Esophagus muscularis mucosa (tissue), 4 donors: Measurements from ENCODE around the gene PCDH18. TPM values are rescaled to one million over a fixed set of nuclear protein-coding genes. Genes with fewer than 3 reads are reported as not detected.

Experiments
- DNase-seq: peaks from one replicate; pipeline ENCODE4 v3.0.0-alpha.2; 2017; ENCODE audit errors: extremely low spot score
- H3K27ac ChIP-seq, 4 donors: fragments of 200-600 bp; sonication (generic); replicated peaks in 1 of 4; 1 replicate in 3 of 4; 2 replicates in 1 of 4; pipeline ENCODE4 v1.5.1; 2016 to 2019; ENCODE audit warnings: mild to moderate bottlenecking in 1 of 4
- H3K27me3 ChIP-seq, 4 donors: fragments of 200-600 bp; sonication (generic); one replicate each; pipeline versions ENCODE4 v1.5.1 to v1.6.0; 2016 to 2019
- H3K36me3 ChIP-seq, 4 donors: fragments of 200-600 bp; sonication (generic); one replicate each; pipeline ENCODE4 v1.5.1; 2016 to 2019
- H3K4me1 ChIP-seq, 4 donors: fragments of 200-600 bp; sonication (generic); one replicate each; pipeline ENCODE4 v1.5.1; 2016 to 2019
- H3K4me3 ChIP-seq, 4 donors: fragments of 200-600 bp; sonication (generic); 1 replicate in 2 of 4; 2 replicates in 2 of 4; pipeline ENCODE4 v1.5.1; 2016 to 2019; ENCODE audit warnings: mild to moderate bottlenecking in 4 of 4, moderate library complexity in 1 of 4
- H3K9me3 ChIP-seq, 4 donors: fragments of 200-600 bp; sonication (generic); 1 replicate in 3 of 4; 2 replicates in 1 of 4; pipeline ENCODE4 v1.5.1; 2016 to 2019
- CTCF ChIP-seq, 3 experiments: fragments of 200-600 bp in 2 of 3; fragments of 450-650 bp in 1 of 3; sonication (generic) in 2 of 3; IDR thresholded peaks; one replicate each; pipeline ENCODE4 v1.5.1; 2017 to 2019; ENCODE audit warnings: antibody characterized with exemption in 3 of 3, mild to moderate bottlenecking in 2 of 3, moderate library complexity in 1 of 3
- EP300 ChIP-seq: sonication (generic); formaldehyde crosslinking; IDR thresholded peaks from one replicate; pipeline ENCODE4 v1.6.1; 2017; ENCODE audit warnings: antibody characterized with exemption
- POLR2A ChIP-seq: fragments of 450-650 bp; IDR thresholded peaks from one replicate; pipeline ENCODE4 v1.6.1; 2017; ENCODE audit warnings: antibody characterized with exemption, moderate library complexity, mild to moderate bottlenecking, low read depth
- POLR2AphosphoS5 ChIP-seq, 2 donors: sonication (generic); formaldehyde crosslinking; IDR thresholded peaks; one replicate each; pipeline ENCODE4 v1.6.1; 2017; ENCODE audit warnings: antibody characterized with exemption in 2 of 2
- WGBS: methylation state at CpG from one replicate; pipeline ENCODE4 v1.1.5; 2018; 5-methylcytosine and 5-hydroxymethylcytosine counted together
- intact Hi-C: fragments of 100-400 bp; cut with DNase I; formaldehyde crosslinking; loops from one replicate; pipeline ENCODE4 v1.15.1; 2023
- total RNA-seq, 4 donors: library from RNA; depleted of rRNA; stranded (reverse); fragments of >200 nt; gene quantifications; one replicate each; pipeline versions ENCODE4 v1.1.0 to v1.2.1, GENCODE V29; 2016

The PCDH18 gene
- total RNA-seq, 4 donors from 2014 or later = 38.3 to 62.1 (median 51.0) TPM

DNA sequence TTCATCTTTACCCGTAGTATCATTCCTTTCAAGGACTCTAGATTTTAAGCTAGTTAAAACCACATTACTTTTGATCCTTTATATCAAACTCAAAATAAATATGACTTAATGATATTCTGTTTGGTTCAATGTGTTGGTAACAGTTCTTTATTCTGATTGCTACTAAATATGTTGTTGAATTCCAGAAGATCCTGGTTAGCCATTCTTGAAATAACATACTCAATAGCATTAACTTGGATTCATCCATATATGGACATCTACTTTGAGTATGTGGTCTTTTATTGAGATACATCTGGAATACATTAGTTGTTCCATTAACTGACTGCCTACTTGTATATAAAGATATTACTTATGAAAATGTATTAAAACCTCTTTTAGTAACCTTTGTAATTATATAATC, 27.5 kb upstream of the PCDH18 start:
- H3K4me1 ChIP-seq = no peaks in the 10 kb centered on the region
- no peak overlapping the region for H3K4me3 ChIP-seq
- TF ChIP-seq POLR2AphosphoS5 (IDR thresholded peaks at IDR 0.05) (no peak), CTCF (IDR thresholded peaks at IDR 0.05) (no peak), POLR2A (no peak), EP300 (no peak)
- H3K27ac ChIP-seq = no peak overlapping the region
- intact Hi-C loops = no loop called here
- no peaks in the 10 kb centered on the region for H3K27me3 ChIP-seq
- DNase-seq = no peak
- WGBS = 95% methylated on average over 1 of the region's 1 CpG
- no peaks in the 10 kb centered on the region for H3K36me3 ChIP-seq
- H3K9me3 ChIP-seq = no peaks in the 10 kb centered on the region

DNA sequence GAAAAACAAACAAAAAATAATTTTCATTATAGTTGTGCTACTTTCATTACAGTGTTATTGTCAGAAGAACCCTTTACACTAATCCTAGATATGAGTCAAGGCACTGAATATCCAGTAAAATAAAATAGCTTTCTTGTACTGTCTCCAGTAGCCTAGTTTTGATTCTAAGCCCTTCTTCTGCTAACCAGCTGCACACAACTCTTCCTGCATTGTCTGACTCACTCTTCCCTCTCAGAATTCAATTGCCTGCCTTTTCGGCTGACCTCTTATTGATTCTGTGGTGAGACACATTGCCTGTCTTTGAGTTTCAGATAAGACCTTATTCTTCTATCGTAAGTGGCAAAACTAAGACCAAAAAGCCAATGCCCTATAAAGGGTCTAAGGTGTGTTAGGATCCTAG, 26.7 kb upstream of the PCDH18 start:
- DNase-seq = no peak
- Histone ChIP-seq H3K27ac (no peak overlapping the region), H3K4me3 (no peak overlapping the region), H3K9me3 (no peaks in the 10 kb centered on the region), H3K4me1 (no peaks in the 10 kb centered on the region), H3K36me3 (no peaks in the 10 kb centered on the region), H3K27me3 (no peaks in the 10 kb centered on the region)
- WGBS = 80% methylated on average over 2 of the region's 2 CpGs
- intact Hi-C loops = no loop called here
- no peak for TF ChIP-seq POLR2AphosphoS5 (IDR thresholded peaks at IDR 0.05)
- TF ChIP-seq EP300 = no peak
- no peak for TF ChIP-seq CTCF (IDR thresholded peaks at IDR 0.05)
- TF ChIP-seq POLR2A = no peak

DNA sequence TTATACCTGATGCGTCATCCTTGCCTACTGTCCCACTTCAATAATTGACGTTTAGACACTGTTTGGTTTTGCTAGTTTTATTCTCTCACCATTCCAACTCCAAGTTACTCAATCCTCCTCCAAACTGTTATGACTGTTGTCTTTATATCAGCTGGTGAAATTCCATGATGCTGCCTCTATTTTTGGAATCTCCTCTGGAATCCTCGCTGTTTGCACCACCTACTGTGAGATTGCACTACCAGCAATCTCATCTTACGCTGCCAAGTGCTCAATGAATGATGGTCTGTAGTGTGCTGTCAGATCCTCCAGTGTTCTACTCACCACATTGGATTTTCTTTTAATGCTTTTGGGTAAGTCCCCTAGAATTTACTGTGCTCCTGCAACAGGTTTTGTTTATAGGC, 13.2 kb upstream of the PCDH18 start:
- H3K4me3 ChIP-seq = no peak overlapping the region
- H3K27me3 ChIP-seq = no peaks in the 10 kb centered on the region
- DNase-seq = no peak
- no peaks in the 10 kb centered on the region for H3K36me3 ChIP-seq
- H3K4me1 ChIP-seq = peaks cover 3 to 48% (median 36%) of the 10 kb centered on the region in 4 donors
- peak overlapping the region; percentile 55 to 66 (median 64) for H3K27ac ChIP-seq
- H3K9me3 ChIP-seq = no peaks in the 10 kb centered on the region
- intact Hi-C loops = no loop called here
- WGBS = 50% methylated on average over 4 of the region's 4 CpGs
- TF ChIP-seq POLR2A = no peak
- TF ChIP-seq CTCF (IDR thresholded peaks at IDR 0.05) = peak in 2 of 3 experiments; percentile 29
- TF ChIP-seq EP300 = no peak
- peak; percentile 54 to 75 for TF ChIP-seq POLR2AphosphoS5 (IDR thresholded peaks at IDR 0.05)

DNA sequence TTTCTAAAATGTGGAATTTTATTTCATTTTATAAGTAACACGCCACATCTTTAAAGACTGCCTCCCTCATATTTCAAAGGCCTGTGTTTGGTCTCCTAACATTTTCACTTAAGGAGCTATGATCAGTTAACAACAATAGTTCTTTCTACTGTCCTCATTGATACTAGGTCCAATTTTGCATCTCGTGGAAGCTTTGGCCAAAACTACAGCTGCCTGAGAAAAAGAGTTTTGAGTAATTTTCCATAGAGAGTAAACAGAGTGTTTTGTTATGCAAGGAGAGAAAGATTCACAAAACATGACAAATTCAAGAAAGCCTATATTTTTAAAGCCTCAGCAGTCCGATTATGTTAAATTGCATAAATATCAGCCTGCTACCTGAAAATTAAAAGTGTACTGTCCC, 11.4 kb upstream of the PCDH18 start:
- Histone ChIP-seq H3K27me3 (no peaks in the 10 kb centered on the region), H3K36me3 (no peaks in the 10 kb centered on the region), H3K4me1 (peaks cover 3 to 48% (median 36%) of the 10 kb centered on the region in 4 donors), H3K9me3 (no peaks in the 10 kb centered on the region), H3K4me3 (no peak overlapping the region), H3K27ac (peak overlapping the region in 2 of 4 donors; percentile 45 to 55)
- intact Hi-C loops = no loop called here
- TF ChIP-seq POLR2A = no peak
- TF ChIP-seq CTCF (IDR thresholded peaks at IDR 0.05) = no peak
- no peak for TF ChIP-seq POLR2AphosphoS5 (IDR thresholded peaks at IDR 0.05)
- no peak for TF ChIP-seq EP300
- DNase-seq = no peak
- 73% methylated on average over 3 of the region's 3 CpGs for WGBS

GRCh38 chr4:137543198-137543597, 10.9 kb upstream of the PCDH18 start:
- Histone ChIP-seq H3K36me3 (no peaks in the 10 kb centered on the region), H3K4me3 (no peak overlapping the region), H3K27me3 (no peaks in the 10 kb centered on the region), H3K9me3 (no peaks in the 10 kb centered on the region), H3K4me1 (peaks cover 3 to 48% (median 36%) of the 10 kb centered on the region in 4 donors), H3K27ac (peak overlapping the region in 3 of 4 donors; percentile 11 to 55 (median 45))
- no peak for TF ChIP-seq POLR2A
- no peak for TF ChIP-seq CTCF (IDR thresholded peaks at IDR 0.05)
- TF ChIP-seq EP300 = no peak
- no peak for TF ChIP-seq POLR2AphosphoS5 (IDR thresholded peaks at IDR 0.05)
- WGBS = 62% methylated on average over 2 of the region's 2 CpGs
- DNase-seq = no peak
- intact Hi-C loops = no loop called here
